ENCODE data around the gene LBH. TPM values are rescaled to one million over a fixed set of nuclear protein-coding genes. Genes with fewer than 3 reads are reported as not detected.
A peak's percentile ranks its signal among the peaks of the same experiment; 100 is the strongest.
"Not testable (repeated sequence)": the region's sequence is repeated elsewhere in the genome, so short reads cannot be mapped to it uniquely, and the experiment has no call there.

LBH gene
- total RNA-seq, 8 experiments from 2014 or later, result 3.0 to 88.7 (median 52.3) TPM

DNA sequence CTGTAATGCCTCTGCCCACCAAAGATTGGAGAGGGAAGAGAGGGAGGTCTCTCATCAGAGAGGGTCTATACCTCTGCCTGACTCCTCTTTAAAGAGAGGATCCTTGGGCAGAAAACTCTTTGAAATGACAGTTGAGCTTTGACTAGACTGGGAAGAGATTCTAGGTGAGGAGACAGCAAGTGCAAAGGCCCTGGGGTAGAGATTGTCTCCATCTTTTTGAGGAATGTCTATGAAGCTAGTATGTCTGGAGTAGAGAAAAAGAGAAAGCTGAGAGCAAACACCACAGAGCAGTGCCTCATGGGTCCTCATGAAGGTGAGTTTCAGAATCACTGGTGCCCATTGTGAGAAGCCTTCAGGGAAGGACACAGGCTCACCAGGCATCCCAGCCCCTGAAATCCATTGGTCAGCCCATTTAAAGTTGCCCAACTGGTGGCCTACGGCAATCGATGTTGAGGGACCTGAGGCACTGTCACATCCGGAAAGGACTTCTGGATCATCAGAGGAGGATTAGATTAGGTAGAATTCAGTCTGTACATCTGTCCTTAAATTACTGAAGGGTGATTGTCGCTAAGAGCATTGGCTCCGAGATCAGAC, 31.5 kb downstream of the LBH start:
- 72 to 100% (median 80%) methylated on average over 1 to 5 of the region's 5 CpGs; no CpG with 5 or more reads in 3 of the 10 experiments for whole genome bisulfite sequencing, 10 experiments
- Histone ChIP-seq H3K4me3 (no peak overlapping the region), H3K27ac (no peak overlapping the region), H3K4me1 (replicated peaks in 1 of 2) (no peaks in the 10 kb centered on the region)
- in situ Hi-C loops (cut with MboI; ENCODE audit: low pct_unique_long_range_greater_than_20kb in 2 of 9, low sequenced_read_pairs in 9 of 9, unreplicated experiment in 9 of 9), result no loop called here
- ATAC-seq (replicated peaks in 6 of 8), result no peak

DNA sequence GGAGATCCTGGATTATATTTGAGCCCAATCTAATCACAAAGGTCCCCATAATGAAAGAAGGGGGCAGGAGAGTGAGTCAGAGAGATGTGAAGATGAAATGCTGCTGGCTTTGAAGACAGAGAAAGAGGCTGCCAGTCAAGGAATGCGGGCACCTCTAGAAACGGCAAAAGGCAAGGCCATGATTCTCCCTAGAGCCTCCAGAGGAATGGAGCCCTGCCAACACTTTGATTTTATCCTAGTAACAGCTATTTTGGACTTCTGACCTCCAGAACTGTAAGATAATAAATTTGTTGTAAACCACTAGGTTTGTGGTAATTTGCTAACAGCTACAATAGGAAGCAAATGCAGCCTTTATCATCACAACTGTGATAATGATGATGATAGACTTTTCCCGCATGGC, 32.9 kb downstream of the LBH start:
- Histone ChIP-seq H3K4me3 (no peak overlapping the region), H3K4me1 (replicated peaks in 1 of 2) (no peaks in the 10 kb centered on the region), H3K27ac (no peak overlapping the region)
- in situ Hi-C loops (cut with MboI; ENCODE audit: low pct_unique_long_range_greater_than_20kb in 2 of 9, low sequenced_read_pairs in 9 of 9, unreplicated experiment in 9 of 9), result no loop called here
- no peak for ATAC-seq (replicated peaks in 6 of 8)
- 81 to 100% (median 89%) methylated on average over 1 to 3 of the region's 3 CpGs; no CpG with 5 or more reads in 4 of the 10 experiments for WGBS, 10 experiments

DNA sequence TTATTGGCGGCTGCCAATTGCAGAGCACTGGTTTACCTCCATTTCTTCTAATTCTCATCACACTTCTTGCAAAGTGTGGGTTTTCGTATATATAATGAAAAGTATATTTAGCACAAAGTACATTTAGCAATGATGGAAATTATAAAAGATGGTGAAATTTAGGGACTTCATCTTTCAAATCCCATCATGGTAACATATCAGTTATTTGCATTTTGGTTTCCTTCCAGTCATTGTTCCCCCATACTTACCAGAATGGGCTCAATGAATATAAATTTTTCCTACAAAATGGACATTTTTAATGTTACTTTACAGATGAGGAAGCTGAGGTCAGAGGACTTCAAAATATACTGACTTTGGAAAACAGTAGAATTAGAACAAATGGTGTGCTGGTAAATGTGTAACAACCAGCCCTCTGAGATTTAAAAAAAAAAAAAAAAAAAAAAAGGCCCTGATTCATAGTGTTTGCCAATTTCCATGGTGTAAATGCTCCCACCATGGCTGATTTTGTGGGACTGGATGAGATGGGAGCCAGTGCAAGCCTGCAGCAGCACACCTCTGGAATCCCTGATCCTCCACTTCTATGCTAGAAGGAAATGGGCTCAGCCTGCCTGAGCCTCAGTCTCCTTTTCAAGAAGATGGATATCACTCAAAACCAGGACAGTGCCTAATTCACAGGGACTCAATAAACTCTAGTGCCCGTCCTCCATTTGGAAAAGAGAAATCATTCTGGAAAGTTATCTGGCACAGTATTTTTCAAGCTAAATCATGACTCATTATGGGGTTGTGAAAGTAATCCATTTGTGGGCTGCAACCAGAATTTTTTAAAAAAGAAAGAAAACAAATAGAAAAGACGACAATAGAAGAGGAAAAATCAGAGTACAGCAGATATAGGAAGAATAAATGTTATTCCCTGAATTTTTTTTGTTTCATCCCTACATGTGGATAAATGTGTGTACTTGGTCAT, 34.0 kb downstream of the LBH start:
- no peak for ATAC-seq (replicated peaks in 6 of 8)
- 40 to 100% (median 83%) methylated on average over 2 to 4 of the region's 4 CpGs for WGBS, 10 experiments
- in situ Hi-C loops (cut with MboI; ENCODE audit: low pct_unique_long_range_greater_than_20kb in 2 of 9, low sequenced_read_pairs in 9 of 9, unreplicated experiment in 9 of 9), result no loop called here

DNA sequence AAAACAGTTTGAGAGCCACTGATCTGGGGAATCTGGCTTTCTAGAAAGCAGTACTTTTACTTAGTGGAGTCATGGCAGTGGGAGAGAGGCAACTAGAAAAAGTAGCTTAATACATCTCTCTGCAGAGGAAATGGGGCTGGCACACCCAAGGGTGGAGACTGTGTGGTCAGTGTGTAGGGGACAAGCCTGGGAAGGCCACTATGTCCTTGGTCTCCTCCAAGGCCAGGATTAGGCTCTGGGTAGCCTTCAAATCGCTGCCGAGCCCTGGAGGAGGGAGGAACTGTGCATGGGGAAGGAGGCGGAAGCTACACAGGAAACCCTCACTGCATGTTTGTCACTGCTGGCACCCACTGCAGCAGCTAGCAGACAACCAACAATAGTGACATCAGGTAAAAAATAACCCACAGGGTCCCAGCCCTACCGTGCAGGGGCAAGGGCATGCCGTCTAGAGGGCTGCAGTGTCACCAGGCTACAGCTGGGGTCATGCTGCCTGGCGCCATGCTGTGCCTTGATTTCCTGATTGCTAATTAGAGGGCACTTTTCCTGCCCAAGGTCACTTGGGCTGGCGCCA, 34.8 kb downstream of the LBH start:
- no peak overlapping the region for H3K4me3 ChIP-seq
- H3K4me1 ChIP-seq (replicated peaks in 1 of 2), result no peaks in the 10 kb centered on the region
- H3K27ac ChIP-seq, result no peak overlapping the region
- peak in 2 of 8 experiments; percentile 50 for ATAC-seq (replicated peaks in 6 of 8)
- in situ Hi-C loops (cut with MboI; ENCODE audit: low pct_unique_long_range_greater_than_20kb in 2 of 9, low sequenced_read_pairs in 9 of 9, unreplicated experiment in 9 of 9), result no loop called here
- 0 to 100% (median 83%) methylated on average over 1 to 5 of the region's 7 CpGs; no CpG with 5 or more reads in 3 of the 10 experiments for WGBS, 10 experiments

More for the DNA sequence above, 34.0 kb downstream of the LBH start:
- no peaks in the 10 kb centered on the region for H3K4me1 ChIP-seq (replicated peaks in 1 of 2)
- H3K4me3 ChIP-seq, result no peak overlapping the region
- H3K27ac ChIP-seq, result no peak overlapping the region

GRCh38 chr2:30266705-30267104, 35.4 kb downstream of the LBH start:
- no peak for ATAC-seq (replicated peaks in 6 of 8)

GRCh38 chr2:30267161-30267975, 36.0 kb downstream of the LBH start:
- no peak overlapping the region for H3K27ac ChIP-seq
- in situ Hi-C loops (cut with MboI; ENCODE audit: low pct_unique_long_range_greater_than_20kb in 2 of 9, low sequenced_read_pairs in 9 of 9, unreplicated experiment in 9 of 9), result no loop called here
- WGBS, 10 experiments, result 77 to 100% (median 84%) methylated on average over 1 to 8 of the region's 13 CpGs
- H3K4me1 ChIP-seq (replicated peaks in 1 of 2), result no peaks in the 10 kb centered on the region
- no peak overlapping the region for H3K4me3 ChIP-seq
- peak in 1 of 8 experiments; percentile 13 for ATAC-seq (replicated peaks in 6 of 8)

More at GRCh38 chr2:30266705-30267104, 35.4 kb downstream of the LBH start:
- no peak overlapping the region for H3K27ac ChIP-seq
- in situ Hi-C loops (cut with MboI; ENCODE audit: low pct_unique_long_range_greater_than_20kb in 2 of 9, low sequenced_read_pairs in 9 of 9, unreplicated experiment in 9 of 9), result no loop called here
- H3K4me3 ChIP-seq, result no peak overlapping the region
- no peaks in the 10 kb centered on the region for H3K4me1 ChIP-seq (replicated peaks in 1 of 2)
- 0 to 100% (median 90%) methylated on average over 1 to 4 of the region's 5 CpGs; no CpG with 5 or more reads in 2 of the 10 experiments for WGBS, 10 experiments

GRCh38 chr2:30268296-30268871, 37.0 kb downstream of the LBH start:
- WGBS, 10 experiments, result 14 to 100% (median 70%) methylated on average over 1 to 3 of the region's 5 CpGs; no CpG with 5 or more reads in 5 of the 10 experiments
- no peak for ATAC-seq (replicated peaks in 6 of 8)
- in situ Hi-C loops (cut with MboI; ENCODE audit: low pct_unique_long_range_greater_than_20kb in 2 of 9, low sequenced_read_pairs in 9 of 9, unreplicated experiment in 9 of 9), result no loop called here
- Histone ChIP-seq H3K27ac (no peak overlapping the region), H3K4me1 (replicated peaks in 1 of 2) (no peaks in the 10 kb centered on the region), H3K4me3 (no peak overlapping the region)

GRCh38 chr2:30269114-30269770, 37.9 kb downstream of the LBH start:
- H3K4me3 ChIP-seq; in situ Hi-C loops (cut with MboI; ENCODE audit: low pct_unique_long_range_greater_than_20kb in 2 of 9, low sequenced_read_pairs in 9 of 9, unreplicated experiment in 9 of 9); H3K4me1 ChIP-seq (replicated peaks in 1 of 2); H3K27ac ChIP-seq; ATAC-seq (replicated peaks in 6 of 8): not testable (repeated sequence)
- WGBS, 10 experiments, result 0 to 100% (median 85%) methylated on average over 1 to 8 of the region's 16 CpGs; no CpG with 5 or more reads in 3 of the 10 experiments

GRCh38 chr2:30269771-30270145, 38.4 kb downstream of the LBH start:
- in situ Hi-C loops (cut with MboI; ENCODE audit: low pct_unique_long_range_greater_than_20kb in 2 of 9, low sequenced_read_pairs in 9 of 9, unreplicated experiment in 9 of 9), result no loop called here
- H3K4me3 ChIP-seq, result no peak overlapping the region
- WGBS, 10 experiments, result 57 to 100% (median 86%) methylated on average over 1 to 5 of the region's 5 CpGs; no CpG with 5 or more reads in 1 of the 10 experiments
- H3K27ac ChIP-seq, result no peak overlapping the region
- no peak for ATAC-seq (replicated peaks in 6 of 8)
- H3K4me1 ChIP-seq (replicated peaks in 1 of 2), result no peaks in the 10 kb centered on the region

- Histone ChIP-seq H3K4me3 (no peak overlapping the region), H3K27ac (no peak overlapping the region), H3K4me1 (replicated peaks in 1 of 2) (no peaks in the 10 kb centered on the region)
- WGBS, 10 experiments, result 55 to 100% (median 83%) methylated on average over 1 to 3 of the region's 3 CpGs; no CpG with 5 or more reads in 7 of the 10 experiments
- in situ Hi-C loops (cut with MboI; ENCODE audit: low pct_unique_long_range_greater_than_20kb in 2 of 9, low sequenced_read_pairs in 9 of 9, unreplicated experiment in 9 of 9), result no loop called here
- ATAC-seq (replicated peaks in 6 of 8), result no peak
Measured at GRCh38 chr2:30270166-30270565, 38.8 kb downstream of the LBH start.

GRCh38 chr2:30271301-30271700, 40.0 kb downstream of the LBH start:
- Histone ChIP-seq H3K4me3 (no peak overlapping the region), H3K4me1 (replicated peaks in 1 of 2) (no peaks in the 10 kb centered on the region), H3K27ac (no peak overlapping the region)
- 73 to 100% (median 86%) methylated on average over 1 to 4 of the region's 5 CpGs; no CpG with 5 or more reads in 2 of the 10 experiments for WGBS, 10 experiments
- in situ Hi-C loops (cut with MboI; ENCODE audit: low pct_unique_long_range_greater_than_20kb in 2 of 9, low sequenced_read_pairs in 9 of 9, unreplicated experiment in 9 of 9), result no loop called here
- ATAC-seq (replicated peaks in 6 of 8), result no peak

DNA sequence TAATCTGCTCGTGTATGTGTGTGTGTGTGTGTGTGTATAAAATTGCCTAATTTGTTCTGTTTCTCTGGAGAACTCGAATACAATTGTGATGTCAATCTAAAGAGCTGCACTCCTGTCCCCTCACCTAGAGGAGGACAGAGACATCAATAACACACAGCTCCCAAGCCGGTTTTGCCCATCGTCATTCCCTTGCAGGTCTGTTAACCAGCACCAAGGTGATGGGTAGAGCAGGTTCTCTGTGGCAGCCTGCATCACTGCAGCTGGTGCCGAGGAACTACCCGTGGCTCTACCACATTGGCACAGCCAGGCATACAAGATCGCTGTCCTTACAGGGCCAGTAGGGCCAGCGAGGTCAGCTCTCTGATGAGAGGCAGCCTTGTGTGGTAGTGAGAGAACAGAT, 41.0 kb downstream of the LBH start:
- in situ Hi-C loops (cut with MboI; ENCODE audit: low pct_unique_long_range_greater_than_20kb in 2 of 9, low sequenced_read_pairs in 9 of 9, unreplicated experiment in 9 of 9), result no loop called here
- ATAC-seq (replicated peaks in 6 of 8), result no peak
- H3K4me1 ChIP-seq (replicated peaks in 1 of 2), result no peaks in the 10 kb centered on the region

More for the DNA sequence above, 41.0 kb downstream of the LBH start:
- 40 to 92% (median 70%) methylated on average over 1 to 8 of the region's 8 CpGs; no CpG with 5 or more reads in 4 of the 10 experiments for WGBS, 10 experiments
- no peak overlapping the region for H3K27ac ChIP-seq
- H3K4me3 ChIP-seq, result no peak overlapping the region
